ENCODE results near the gene ZC3H13.

DNA sequence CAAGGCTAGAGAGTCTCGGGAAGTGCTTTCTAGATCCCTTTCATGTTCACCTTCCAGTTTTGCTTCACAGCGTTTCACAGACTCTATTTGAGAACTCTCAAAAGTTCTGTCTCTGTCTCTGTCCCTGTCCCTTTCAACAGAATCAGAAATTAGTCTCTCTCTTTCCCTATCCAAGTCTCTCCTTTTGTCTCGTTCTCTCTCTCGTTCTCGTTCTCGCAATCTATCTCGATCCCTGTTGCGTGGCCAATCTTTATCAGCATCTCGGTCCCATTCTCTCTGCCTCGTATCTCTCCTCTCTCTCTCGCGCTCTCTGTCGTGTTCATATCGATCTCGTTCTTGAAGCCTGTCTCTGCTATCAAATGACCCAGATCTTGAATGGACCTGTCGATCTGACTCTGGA is 85.0 kb downstream of the ZC3H13 start:
- TF ChIP-seq, protein P1, sequence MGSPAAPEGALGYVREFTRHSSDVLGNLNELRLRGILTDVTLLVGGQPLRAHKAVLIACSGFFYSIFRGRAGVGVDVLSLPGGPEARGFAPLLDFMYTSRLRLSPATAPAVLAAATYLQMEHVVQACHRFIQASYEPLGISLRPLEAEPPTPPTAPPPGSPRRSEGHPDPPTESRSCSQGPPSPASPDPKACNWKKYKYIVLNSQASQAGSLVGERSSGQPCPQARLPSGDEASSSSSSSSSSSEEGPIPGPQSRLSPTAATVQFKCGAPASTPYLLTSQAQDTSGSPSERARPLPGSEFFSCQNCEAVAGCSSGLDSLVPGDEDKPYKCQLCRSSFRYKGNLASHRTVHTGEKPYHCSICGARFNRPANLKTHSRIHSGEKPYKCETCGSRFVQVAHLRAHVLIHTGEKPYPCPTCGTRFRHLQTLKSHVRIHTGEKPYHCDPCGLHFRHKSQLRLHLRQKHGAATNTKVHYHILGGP (tag by site-specific recombination; IDR thresholded peaks at IDR 0.05) = no peak
- TF ChIP-seq, protein P2, sequence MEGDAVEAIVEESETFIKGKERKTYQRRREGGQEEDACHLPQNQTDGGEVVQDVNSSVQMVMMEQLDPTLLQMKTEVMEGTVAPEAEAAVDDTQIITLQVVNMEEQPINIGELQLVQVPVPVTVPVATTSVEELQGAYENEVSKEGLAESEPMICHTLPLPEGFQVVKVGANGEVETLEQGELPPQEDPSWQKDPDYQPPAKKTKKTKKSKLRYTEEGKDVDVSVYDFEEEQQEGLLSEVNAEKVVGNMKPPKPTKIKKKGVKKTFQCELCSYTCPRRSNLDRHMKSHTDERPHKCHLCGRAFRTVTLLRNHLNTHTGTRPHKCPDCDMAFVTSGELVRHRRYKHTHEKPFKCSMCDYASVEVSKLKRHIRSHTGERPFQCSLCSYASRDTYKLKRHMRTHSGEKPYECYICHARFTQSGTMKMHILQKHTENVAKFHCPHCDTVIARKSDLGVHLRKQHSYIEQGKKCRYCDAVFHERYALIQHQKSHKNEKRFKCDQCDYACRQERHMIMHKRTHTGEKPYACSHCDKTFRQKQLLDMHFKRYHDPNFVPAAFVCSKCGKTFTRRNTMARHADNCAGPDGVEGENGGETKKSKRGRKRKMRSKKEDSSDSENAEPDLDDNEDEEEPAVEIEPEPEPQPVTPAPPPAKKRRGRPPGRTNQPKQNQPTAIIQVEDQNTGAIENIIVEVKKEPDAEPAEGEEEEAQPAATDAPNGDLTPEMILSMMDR (tag by site-specific recombination; IDR thresholded peaks at IDR 0.05) = no peak
- TF ChIP-seq, protein P3, sequence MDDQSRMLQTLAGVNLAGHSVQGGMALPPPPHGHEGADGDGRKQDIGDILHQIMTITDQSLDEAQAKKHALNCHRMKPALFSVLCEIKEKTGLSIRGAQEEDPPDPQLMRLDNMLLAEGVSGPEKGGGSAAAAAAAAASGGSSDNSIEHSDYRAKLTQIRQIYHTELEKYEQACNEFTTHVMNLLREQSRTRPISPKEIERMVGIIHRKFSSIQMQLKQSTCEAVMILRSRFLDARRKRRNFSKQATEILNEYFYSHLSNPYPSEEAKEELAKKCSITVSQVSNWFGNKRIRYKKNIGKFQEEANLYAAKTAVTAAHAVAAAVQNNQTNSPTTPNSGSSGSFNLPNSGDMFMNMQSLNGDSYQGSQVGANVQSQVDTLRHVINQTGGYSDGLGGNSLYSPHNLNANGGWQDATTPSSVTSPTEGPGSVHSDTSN (CRISPR knock-in tag; IDR thresholded peaks at IDR 0.05) = no peak
- TF ChIP-seq ZNF501 (tag by site-specific recombination; IDR thresholded peaks at IDR 0.05) (no peak), ZNF747 (tag by site-specific recombination; IDR thresholded peaks at IDR 0.05) (no peak), ZNF114 (tag by site-specific recombination; IDR thresholded peaks at IDR 0.05) (no peak), ZNF658 (tag by site-specific recombination; IDR thresholded peaks at IDR 0.05) (no peak), ZNF514 (tag by site-specific recombination; IDR thresholded peaks at IDR 0.05) (no peak)
